ENCODE data around the gene ZMYND11.

DNA sequence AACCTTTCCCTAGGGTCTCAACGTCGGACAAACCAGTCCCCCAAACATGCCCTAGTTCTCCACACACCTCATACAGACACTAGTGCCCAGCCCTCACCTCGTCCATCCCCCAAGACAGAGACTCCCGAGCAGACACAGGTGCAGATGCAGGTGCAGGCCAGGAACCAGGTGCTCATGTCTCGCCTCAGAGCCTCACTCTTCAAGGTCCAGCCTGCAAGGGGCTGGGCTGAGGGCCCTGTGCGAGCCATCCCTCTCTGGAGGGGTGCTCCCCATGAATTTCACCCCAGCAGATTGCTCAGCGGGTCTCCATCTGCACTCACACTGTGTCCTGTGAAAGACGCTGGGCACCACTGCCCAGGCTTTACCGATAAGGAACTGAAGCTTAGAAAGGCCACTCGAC, 49.2 kb upstream of the ZMYND11 start:
- TF ChIP-seq CTCF (IDR thresholded peaks at IDR 0.05; ENCODE audit: low read length) (no peak), EZH2 (IDR thresholded peaks at IDR 0.05; ENCODE audit: borderline replicate concordance, low read length) (no peak)

Measured in OCI-LY1 (cell line).